T-helper 2 cell (primary cell): ENCODE measurements around the gene KRTAP22-1.

Source experiments
- DNase-seq, 5 experiments: peaks; one replicate each; pipeline versions ENCODE4 v3.0.0 to v3.0.0-alpha.2; 2012 to 2022
- total RNA-seq, 2 donors: gene quantifications; one replicate each; lab custom pipeline; 2026; lab: John Stamatoyannopoulos, UW

KRTAP22-1 gene
- total RNA-seq, result 0 reads per million in 2 donors

DNA sequence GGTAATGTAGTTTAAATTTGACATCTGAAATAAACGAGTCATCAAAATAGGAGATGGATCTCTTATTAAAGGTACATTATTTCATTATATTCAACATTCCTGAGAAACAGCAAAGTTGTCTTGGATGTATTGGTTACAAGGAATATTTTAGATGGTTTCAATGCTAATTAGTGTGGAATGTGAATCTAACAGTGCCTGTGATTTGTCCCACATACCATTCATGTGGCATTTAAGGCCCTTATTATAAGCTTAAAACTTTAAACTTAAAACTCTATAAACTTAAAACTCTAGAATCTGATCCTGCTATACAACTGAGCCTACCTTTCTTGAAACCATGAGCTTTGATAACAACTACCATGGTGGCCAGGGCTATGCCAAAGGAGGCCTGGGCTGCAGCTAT, at the start of gene KRTAP22-1:
Gene KRTAP22-1 (plus strand): TSS at position 301 of the 400 bp plus-strand sequence.
- DNase-seq, result no peak

DNA sequence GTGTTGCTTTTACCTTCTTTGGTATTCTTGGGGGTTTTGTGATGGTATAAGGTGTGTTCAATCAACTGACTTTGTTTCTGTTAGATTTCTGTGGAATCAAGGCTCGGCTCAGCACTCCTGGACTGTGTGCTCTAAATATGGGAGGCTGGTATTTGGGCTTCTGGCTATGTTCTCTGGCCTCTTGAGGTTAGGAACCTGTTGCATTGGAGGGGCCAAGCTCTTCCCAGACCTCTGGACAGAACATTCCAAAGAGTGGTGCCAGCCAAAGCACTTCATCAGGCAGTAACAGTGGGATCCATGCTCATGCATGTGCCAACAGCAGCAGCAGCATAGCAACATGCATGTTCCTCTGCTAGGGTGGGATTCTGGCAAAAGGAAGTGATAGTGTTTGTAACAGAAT, 48.1 kb upstream of the KRTAP22-1 start:
- DNase-seq, result no peak

DNA sequence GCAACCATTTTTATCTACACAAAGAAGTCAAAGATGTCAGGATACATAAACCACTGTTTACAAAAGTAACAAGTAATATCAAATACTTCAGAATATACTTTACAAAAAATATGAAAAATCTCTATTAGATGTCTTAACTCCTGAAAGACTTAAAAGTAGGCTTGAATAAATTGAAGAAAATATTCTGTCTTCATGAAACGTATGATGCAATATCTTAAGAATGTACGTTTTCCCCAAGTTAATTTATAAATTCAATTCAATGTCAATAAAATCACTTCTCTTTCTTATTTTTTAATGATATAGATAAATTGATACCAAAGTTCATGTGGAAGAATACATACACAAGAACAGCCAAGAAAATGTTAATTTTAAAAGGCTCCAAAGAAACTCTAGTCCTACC, 45.8 kb upstream of the KRTAP22-1 start:
- DNase-seq, result no peak

DNA sequence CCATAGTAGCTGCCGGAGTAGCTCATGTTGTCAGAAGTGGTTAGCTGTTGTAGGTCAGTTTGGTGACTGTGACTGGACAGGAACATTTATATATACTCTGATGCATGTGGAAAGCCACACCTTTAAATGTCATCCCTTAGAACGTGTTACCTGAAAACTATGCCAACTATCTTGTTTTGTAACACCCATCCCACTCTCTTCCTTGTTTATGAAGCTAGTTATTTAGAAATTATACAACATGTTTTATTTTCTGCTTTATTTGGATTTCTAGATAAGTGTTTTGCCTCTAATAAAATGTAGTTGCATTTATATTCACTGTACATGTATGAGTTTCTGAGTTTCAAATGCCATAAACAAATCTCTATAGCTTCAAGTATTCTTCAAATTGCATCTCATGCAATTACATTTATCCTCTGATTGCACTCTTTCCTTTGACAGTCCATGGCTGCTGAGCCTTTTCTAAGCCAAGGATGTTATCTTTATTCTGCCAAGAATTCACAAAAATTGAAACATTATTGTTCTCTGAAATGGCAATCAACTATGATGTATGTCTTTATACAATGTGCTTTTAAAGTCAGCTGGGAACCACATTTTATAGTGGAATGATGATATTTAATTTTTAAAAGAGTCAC, 39.5 kb upstream of the KRTAP22-1 start, which contains the start of gene KRTAP19-7:
Gene KRTAP19-7 (minus strand): TSS at position 51 of the 632 bp plus-strand sequence. CDS start 25 bp downstream, at position 26.
- no peak for DNase-seq

DNA sequence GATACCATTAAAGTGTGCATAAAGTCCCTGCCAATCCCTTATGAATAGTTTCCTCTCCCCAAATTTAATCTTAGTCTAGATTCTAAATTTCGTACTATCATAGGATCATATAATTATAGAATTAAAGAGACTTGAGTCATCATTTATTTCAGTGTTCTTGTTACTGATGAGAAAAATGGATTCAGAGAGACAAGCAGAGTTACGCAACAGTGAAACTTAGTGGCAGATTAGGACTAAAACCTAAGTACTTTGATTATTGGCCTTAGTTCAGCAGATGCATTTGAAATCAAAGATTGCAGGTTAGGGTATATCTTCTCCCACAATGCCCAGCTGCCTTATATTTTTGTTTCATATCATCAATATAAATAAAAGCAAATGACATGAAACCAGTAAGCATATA, 38.9 kb upstream of the KRTAP22-1 start:
- no peak for DNase-seq

DNA sequence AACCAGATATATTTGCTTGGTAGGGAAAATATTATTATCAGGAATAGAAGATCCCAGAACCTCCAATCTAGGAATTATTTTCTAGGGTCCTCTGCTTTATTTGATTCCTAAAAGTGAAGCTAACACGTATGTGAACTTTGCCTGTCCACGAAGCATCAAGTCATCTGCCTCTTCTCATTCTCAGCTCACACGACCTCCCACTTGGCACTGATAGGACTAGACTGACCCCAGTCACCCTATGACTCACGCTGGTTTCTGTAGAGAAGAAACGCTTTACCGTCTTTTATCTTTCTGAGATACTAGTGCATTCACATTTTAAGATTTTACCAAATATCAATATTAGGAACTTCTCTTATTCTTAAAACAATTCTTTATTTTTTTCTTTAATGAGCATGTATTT, 37.8 kb upstream of the KRTAP22-1 start:
- no peak for DNase-seq

DNA sequence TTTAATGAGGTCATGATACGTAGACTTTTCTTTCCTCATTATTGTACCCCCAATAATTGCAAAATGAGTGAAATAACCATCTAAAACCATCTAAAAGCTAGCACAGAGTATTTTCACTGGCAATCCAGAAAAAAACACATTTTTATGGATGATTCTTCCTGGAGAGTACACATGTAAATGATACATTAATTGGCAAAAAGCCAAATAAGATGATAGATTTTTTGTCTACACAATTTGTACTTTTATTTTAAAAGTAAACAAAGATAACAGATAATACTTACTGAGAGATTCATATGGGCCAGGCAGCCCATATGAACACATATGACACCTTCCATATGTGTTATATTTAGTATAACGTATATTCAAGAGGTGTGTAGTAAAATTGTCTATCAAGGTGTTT, 37.3 kb upstream of the KRTAP22-1 start:
- no peak for DNase-seq

DNA sequence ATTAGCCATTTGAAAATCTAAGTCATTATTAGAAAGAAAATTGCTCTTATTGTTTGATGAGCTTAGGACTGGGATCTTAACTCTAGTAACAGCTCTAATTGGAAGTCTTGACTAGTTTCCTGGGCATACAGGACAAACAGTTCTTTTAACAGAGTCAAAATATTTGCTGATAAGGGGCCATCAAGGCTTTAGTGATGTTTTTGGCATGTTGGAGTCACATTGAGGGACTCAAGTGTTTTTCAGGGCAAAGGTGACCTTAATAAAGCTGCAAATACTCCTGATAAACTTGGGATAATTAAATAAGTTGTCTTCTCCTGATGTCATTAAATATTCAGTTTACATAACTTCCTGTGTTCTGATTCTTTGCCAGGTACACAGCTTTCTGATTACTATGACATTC, 33.3 kb upstream of the KRTAP22-1 start:
- DNase-seq, result no peak

DNA sequence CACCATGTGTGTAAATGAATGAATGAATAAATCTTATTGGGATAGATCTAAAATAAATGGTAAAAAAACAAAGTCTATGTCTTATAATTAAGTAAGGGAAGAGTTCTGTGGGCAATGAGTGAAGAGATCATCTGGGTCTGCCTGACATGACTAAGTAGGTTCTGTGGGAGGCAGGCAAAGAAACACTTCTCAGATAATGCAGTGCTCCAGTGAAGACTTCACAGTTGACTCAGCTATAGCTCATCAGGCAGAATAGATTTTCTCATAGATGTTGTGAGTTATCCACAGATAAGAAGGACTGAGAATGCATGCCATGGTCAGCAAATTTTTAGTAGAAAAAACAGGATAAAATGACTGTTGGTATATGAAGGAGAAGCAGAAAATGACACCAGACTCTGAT, 23.1 kb upstream of the KRTAP22-1 start:
- DNase-seq, result peak in 1 of 5 experiments; percentile 16

DNA sequence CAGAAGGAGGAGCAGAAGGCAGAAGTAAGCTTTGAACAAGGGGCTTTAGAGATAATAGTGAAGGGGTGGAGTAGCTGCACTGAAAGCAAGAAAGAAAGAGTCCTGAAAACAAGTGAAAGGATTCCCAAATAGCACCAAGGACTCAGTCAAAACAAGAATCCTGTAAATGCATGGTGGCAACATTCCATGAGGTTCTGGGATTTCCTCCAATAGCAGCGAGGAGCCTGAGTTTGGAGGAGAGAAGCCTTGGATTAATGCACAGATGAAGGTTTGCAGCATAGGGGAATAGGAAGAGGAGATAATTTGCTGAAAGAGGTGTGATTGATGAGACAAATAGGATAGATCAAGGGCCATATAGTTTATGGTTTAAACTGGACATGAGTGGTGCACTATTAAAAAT, 21.5 kb upstream of the KRTAP22-1 start:
- no peak for DNase-seq

DNA sequence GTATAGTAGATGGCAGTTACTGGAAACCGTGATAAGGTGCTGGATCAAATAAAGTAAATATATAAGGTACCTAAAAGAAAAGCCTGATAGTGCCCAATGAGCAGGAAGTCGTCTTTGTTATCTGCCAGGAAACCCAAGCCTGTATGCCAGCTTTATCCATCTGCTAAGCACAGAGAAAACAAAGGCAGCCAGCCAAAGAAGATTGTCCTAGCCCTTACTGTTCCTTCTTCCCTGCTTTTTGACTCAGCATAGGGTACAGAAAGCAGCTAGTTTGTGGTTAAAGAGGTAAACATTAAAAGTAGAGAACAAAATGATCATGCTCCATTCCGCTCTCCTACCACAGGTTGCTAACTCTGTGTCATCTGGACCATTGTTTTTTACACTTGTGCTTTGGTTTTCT, 20.8 kb upstream of the KRTAP22-1 start:
- no peak for DNase-seq

DNA sequence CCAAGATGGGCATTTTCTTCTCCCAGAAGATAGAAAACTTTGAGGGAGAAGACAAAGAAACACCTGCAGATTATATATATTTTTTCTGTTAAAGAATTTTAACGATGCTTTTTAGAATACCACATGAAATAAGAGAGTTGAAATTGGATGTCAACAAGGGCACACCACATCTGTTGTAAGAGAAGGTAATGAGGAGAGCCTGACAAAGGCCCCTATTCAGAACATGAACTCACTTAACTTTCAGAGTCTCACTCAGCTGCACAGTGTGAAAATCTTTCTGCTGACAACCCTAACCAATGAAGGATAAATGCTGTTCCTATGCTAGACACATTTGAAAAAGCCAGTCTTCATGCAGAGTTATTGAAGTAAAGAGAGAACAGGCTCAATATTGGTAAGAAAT, 18.0 kb upstream of the KRTAP22-1 start:
- no peak for DNase-seq

DNA sequence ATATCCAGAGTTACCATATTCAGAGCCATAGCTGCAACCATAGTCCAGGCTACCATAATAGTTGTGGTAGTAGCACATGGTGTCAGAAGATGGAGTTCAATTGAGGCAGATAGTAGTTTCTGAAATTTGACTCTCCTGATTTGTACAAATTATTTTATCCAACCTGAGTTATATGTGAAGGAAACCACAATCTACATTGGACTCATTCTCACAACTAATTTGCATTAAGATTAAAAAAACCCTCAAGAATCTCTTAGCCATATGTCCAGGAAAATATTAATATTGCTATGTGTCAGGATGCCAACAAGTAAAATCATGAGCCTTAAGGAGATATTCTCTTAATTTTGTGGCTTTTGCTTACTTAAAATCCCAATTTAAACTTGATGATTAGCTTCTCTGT, 10.6 kb upstream of the KRTAP22-1 start, which contains the start of gene KRTAP22-2:
Gene KRTAP22-2 (minus strand): TSS at position 101 of the 400 bp plus-strand sequence.
- DNase-seq, result no peak

DNA sequence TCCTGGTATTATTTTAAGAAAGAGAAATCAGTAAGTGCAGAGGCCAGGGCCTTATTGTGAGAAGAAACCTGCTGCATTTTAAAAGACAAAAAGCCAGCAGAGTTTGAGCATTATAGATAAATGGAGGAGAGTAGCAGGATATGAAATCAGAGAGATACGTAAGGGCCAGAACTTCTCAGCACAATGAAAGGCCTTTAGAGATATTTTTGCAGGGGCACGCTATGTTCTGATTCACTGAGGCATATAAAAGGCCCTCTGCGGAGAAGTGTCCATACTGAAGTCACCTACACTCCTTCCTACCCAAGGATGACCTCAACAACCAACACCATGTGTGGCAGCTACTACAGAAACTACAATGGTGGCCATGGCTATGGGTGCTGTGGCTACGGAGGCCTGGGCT, 8.7 kb upstream of the KRTAP22-1 start, which contains the start of gene KRTAP6-3:
Gene KRTAP6-3 (plus strand): TSS at position 301 of the 400 bp plus-strand sequence. CDS start 6 bp downstream, at position 307.
- no peak for DNase-seq

DNA sequence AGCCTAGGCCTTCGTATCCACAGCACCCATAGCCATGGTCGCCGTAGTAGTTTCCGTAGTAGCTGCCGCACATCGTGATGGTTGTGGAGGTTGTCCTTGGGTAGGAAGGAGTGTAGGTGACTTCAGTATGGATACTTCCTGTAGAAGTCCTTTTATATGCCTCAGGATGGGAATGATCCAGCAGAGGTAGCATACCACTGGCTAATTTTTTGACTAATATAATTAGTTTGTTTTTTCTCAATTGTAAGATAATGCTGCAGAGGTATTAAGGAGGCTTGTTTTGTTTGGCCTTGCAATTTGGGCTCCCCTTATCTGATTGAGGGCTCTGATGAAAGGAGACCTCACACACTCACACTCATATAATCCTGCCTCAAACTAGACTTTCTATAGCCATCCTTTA, 2.1 kb upstream of the KRTAP22-1 start, which contains the start of gene KRTAP6-2:
Gene KRTAP6-2 (minus strand): TSS at position 101 of the 400 bp plus-strand sequence. CDS start 28 bp downstream, at position 73.
- DNase-seq, result peak in 1 of 5 experiments; percentile 6

DNA sequence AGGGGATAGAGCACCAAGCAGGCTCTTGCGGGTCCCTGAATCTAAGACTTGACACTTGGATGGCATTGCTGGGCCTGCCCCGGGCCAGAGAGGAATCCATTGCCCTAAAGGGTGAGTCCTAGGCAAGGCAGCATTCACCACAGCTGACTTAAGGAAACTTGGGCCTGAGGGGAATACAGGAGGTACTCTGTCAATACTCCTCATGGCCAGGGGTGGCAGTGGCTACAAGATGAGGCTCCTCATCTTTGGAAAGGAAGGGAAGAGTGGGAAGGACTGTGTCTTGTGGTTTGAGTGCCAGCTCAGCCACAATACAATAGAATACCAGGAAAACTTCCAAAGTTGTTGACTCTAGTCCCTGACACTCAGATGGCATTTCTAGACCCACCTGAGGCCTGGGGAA, 5.1 kb downstream of the KRTAP22-1 start:
- no peak for DNase-seq

DNA sequence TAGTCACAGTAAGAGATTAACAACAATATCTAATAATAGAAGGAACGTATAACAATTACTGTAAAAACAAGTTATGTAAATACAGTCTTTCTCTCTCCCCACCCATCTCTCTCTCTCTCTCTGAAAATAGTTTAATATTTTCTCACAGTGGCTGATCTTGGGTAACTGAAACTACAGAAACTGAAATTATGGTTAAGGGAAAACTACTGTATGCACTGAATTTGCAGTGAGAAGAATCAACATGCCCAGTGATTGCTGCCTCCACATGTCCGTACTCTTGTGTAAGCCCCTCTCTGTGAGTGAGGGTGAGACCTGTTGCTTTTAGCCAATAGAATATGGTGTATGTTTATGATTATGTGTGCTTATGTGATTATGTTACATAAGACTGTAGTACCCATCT, 11.2 kb downstream of the KRTAP22-1 start:
- no peak for DNase-seq

DNA sequence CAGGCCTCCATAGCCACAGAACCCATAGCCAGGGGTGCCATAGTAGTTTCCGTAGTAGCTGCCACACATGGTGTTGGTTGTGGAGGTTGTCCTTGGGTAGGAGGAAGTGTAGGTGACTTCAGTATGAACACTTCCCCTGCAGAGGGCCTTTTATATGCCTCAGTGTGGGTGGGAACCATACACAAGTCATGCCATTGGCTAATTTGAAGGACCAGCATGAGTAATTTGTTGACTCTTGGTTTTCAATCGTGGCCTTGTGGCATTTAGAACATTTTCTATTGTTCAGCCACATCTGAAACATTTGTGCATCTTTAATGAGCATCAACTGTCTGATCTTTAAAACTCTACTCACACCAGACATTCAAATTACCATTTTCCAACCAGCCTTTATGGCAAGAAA, 12.9 kb downstream of the KRTAP22-1 start, which contains the start of gene KRTAP6-1:
Gene KRTAP6-1 (minus strand): TSS at position 95 of the 400 bp plus-strand sequence. CDS start 26 bp downstream, at position 69.
- peak in 1 of 5 experiments; percentile 63 for DNase-seq

DNA sequence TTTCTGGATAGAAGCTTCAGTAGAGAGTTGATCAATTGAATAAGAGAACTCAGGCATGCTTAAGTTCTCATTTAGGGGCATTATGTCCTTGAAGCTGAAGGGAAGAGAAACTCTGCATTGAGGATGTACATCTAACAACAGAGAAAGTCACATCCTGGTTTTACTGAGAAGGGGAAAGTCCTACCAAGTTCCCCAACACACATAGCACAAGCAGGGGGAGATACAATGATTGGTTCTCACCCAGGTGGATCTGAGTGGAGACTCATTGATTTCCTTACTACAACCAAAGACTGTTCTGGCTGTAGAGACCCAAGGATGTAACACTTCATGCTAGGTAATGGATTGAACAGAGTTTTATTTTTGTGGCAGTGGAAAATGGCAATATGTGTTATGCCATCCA, 14.3 kb downstream of the KRTAP22-1 start:
- no peak for DNase-seq

DNA sequence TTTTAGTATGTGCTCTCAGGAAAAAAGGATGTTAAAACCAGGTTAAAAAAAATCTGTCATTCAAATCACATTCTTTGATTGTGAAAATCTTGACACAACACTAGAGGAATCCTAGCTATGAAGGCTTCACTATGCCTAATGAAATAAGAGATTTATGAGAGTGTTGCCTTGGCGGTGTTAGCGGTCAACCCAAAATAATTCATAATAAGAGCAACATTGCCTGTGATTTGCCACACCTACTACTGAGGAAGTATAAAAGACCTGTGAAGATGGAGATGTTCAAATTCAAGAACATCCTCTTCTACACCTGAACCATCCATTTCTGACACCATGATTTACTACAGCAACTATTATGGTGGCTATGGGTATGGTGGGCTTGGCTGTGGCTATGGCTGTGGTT, 15.2 kb downstream of the KRTAP22-1 start, which contains the start of gene KRTAP20-1:
Gene KRTAP20-1 (plus strand): TSS at position 301 of the 400 bp plus-strand sequence. CDS start 30 bp downstream, at position 331.
- DNase-seq, result no peak

DNA sequence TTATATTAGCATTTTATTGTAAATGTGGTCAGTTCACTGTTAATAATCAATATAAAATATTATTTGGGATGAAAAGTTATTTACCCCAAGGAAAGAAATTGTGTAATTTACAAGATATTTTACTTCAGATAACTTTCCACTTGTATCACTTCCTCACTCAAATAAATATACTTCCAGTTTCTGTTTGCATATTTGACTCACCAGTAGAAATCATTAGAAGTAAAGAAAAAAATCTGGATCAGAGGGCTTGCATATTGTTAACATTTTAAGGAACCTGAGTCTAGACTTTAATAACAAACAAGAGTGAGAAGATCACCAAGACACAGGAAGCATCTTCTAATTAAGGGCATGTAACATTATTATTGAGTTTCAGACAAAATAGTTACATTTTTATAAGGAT, 19.2 kb downstream of the KRTAP22-1 start:
- no peak for DNase-seq

DNA sequence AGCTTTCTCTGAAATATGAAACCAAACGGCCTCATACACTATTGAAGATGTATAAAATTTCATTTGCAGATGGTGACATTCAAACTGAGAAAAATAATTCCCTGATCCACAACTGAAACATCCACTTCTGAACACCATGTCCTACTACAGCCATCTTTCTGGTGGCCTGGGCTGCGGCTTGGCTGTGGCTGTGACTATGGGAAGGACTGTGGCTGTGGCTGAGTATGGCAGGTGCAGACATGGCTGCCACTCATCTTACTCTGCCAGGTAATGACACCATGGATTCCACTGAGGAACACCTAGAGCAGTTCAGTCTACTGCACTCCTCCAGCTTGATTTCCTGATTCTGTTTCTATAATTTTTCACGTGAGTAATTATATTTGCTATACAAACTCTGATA, 19.6 kb downstream of the KRTAP22-1 start, which contains the start of gene KRTAP20-4:
Gene KRTAP20-4 (plus strand): TSS at position 106 of the 400 bp plus-strand sequence.
- DNase-seq, result no peak

DNA sequence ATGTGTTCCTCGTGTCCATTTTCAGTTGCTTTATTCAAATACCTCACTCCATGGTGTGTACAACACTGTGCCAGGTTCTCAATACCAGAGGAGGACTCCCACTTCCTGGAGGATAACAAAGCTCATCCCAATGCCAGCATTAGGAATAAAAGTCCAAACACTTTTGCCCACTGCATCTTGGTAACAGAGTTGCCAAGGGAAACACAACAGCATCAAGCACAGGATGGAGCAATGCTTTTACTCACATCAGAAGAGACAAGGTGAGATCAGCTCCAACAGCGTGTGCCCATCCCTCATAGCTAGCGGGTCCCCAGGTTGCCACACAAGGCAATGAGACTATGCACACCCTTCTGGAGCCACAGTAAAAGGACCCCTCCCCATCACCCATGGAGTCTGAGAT, 22.5 kb downstream of the KRTAP22-1 start:
- DNase-seq, result no peak
